H1 (cell line): ENCODE results near the gene CWC27. TPM values are rescaled to one million over a fixed set of nuclear protein-coding genes. Genes with fewer than 3 reads are reported as not detected.

Experiments
- CTCF ChIA-PET: fragments of 300-600 bp; sonication (Branson Sonifier 250); formaldehyde crosslinking; loops from one replicate; lab custom pipeline; 2021; ENCODE audit not compliant: partially characterized antibody; lab: Charles Lee
- POLR2A ChIA-PET: fragments of 300-600 bp; sonication (Branson Sonifier 250); formaldehyde crosslinking; loops from one replicate; lab custom pipeline; 2021; ENCODE audit warnings: inconsistent platforms; ENCODE audit not compliant: partially characterized antibody; lab: Charles Lee
- DNase-seq, 2 experiments: peaks; one replicate each; pipeline versions ENCODE4 v3.0.0 to v3.0.0-alpha.2; 2010 to 2022; ENCODE audit warnings: low spot score in 2 of 2, low read depth in 1 of 2, mixed read lengths in 1 of 2
- FAIRE-seq: peaks from 2 replicates; lab custom pipeline; 2011; peaks lifted over from hg19 to GRCh38; lab: Jason Lieb, UNC
- H2AFZ ChIP-seq: 2 replicates; pipeline ENCODE4 v1.8.1; 2012; ENCODE audit warnings: low read length, inconsistent platforms
- H2AK5ac ChIP-seq: 2 replicates; pipeline ENCODE4 v1.6.1; 2013; ENCODE audit warnings: low read depth, low read length
- H2BK120ac ChIP-seq: replicated peaks from 2 replicates; pipeline ENCODE3; 2013; ENCODE audit warnings: low read depth, low read length, inconsistent platforms
- H2BK12ac ChIP-seq: 2 replicates; pipeline ENCODE4 v1.6.1; 2013; ENCODE audit warnings: low read depth, low read length
- H2BK15ac ChIP-seq: 2 replicates; pipeline ENCODE4 v1.6.1; 2013; ENCODE audit warnings: low read length
- H2BK20ac ChIP-seq: 2 replicates; pipeline ENCODE4 v1.6.1; 2013; ENCODE audit warnings: low read length
- H2BK5ac ChIP-seq: 2 replicates; pipeline ENCODE4 v1.6.1; 2013; ENCODE audit warnings: low read depth, low read length
- H3K14ac ChIP-seq: 2 replicates; pipeline ENCODE4 v1.6.1; 2013; ENCODE audit warnings: inconsistent platforms; ENCODE audit not compliant: insufficient read length
- H3K18ac ChIP-seq: 2 replicates; pipeline ENCODE4 v1.6.1; 2013; ENCODE audit warnings: low read length; ENCODE audit errors: extremely low read depth
- H3K23ac ChIP-seq: 2 replicates; pipeline ENCODE4 v1.6.1; 2013; ENCODE audit warnings: inconsistent platforms; ENCODE audit not compliant: insufficient read length
- H3K23me2 ChIP-seq: 2 replicates; pipeline ENCODE4 v1.6.1; 2013; ENCODE audit warnings: low read depth, low read length
- H3K27ac ChIP-seq: 2 replicates; pipeline ENCODE4 v1.6.1; 2011; ENCODE audit warnings: low read depth, low read length, inconsistent platforms
- H3K27me3 ChIP-seq, 4 experiments: replicated peaks in 1 of 4; 1 replicate in 1 of 4; 2 replicates in 3 of 4; pipeline versions ENCODE4 v1.6.1 to v1.8.1; 2011 to 2013; ENCODE audit warnings: low read length in 3 of 4, mild to moderate bottlenecking in 3 of 4, inconsistent platforms in 2 of 4, mixed read lengths in 2 of 4, moderate library complexity in 1 of 4; ENCODE audit not compliant: control insufficient read depth in 3 of 4, insufficient read depth in 3 of 4; ENCODE audit errors: extremely low read depth in 1 of 4
- H3K36me3 ChIP-seq, 4 experiments: 2 replicates each; pipeline versions ENCODE4 v1.6.1 to v1.8.1; 2011 to 2013; ENCODE audit warnings: mild to moderate bottlenecking in 4 of 4, low read length in 3 of 4, moderate library complexity in 2 of 4, control low read depth in 1 of 4, inconsistent platforms in 1 of 4; ENCODE audit not compliant: insufficient read depth in 4 of 4, control insufficient read depth in 2 of 4
- H3K4ac ChIP-seq: replicated peaks from 2 replicates; pipeline ENCODE3; 2013; ENCODE audit warnings: low read length, low read depth, mixed read lengths, inconsistent platforms; ENCODE audit not compliant: insufficient read length
- H3K4me1 ChIP-seq, 4 experiments: replicated peaks in 1 of 4; 1 replicate in 1 of 4; 2 replicates in 3 of 4; pipeline versions ENCODE4 v1.6.1 to v1.8.1; 2011 to 2013; ENCODE audit warnings: low read length in 3 of 4, inconsistent platforms in 2 of 4, mixed read lengths in 1 of 4; ENCODE audit not compliant: insufficient read depth in 4 of 4, control insufficient read depth in 3 of 4
- H3K4me2 ChIP-seq, 2 experiments: 2 replicates each; pipeline versions ENCODE4 v1.6.1 to v1.8.1; 2011 to 2013; ENCODE audit warnings: low read depth in 2 of 2, low read length in 2 of 2, control low read depth in 1 of 2, inconsistent platforms in 1 of 2, mild to moderate bottlenecking in 1 of 2; ENCODE audit not compliant: insufficient read depth in 1 of 2
- H3K4me3 ChIP-seq, 4 experiments: fragments of 200-600, 300-600 bp in 1 of 4; sonication (generic), shearing (Covaris generic), sonication (Bioruptor Twin) in 1 of 4; 2 replicates each; pipeline versions ENCODE4 v1.5.1 to v1.8.1; 2011 to 2016; ENCODE audit warnings: low read length in 4 of 4, low read depth in 3 of 4, control low read depth in 2 of 4, inconsistent platforms in 2 of 4, mild to moderate bottlenecking in 2 of 4, mixed read lengths in 1 of 4, moderate library complexity in 1 of 4; ENCODE audit not compliant: insufficient read depth in 2 of 4; ENCODE audit errors: extremely low read depth in 1 of 4
- H3K56ac ChIP-seq: replicated peaks from 2 replicates; pipeline ENCODE3; 2013; ENCODE audit warnings: low read depth, mild to moderate bottlenecking, mixed read lengths, low read length, inconsistent platforms; ENCODE audit not compliant: insufficient read length
- H3K79me1 ChIP-seq: 2 replicates; pipeline ENCODE4 v1.6.1; 2013; ENCODE audit warnings: low read depth, low read length, control low read depth
- H3K79me2 ChIP-seq, 2 experiments: 2 replicates each; pipeline versions ENCODE4 v1.6.1 to v1.8.1; 2012 to 2013; ENCODE audit warnings: low read length in 2 of 2, mild to moderate bottlenecking in 2 of 2, inconsistent platforms in 1 of 2; ENCODE audit not compliant: insufficient read depth in 2 of 2, control insufficient read depth in 1 of 2
- H3K9ac ChIP-seq, 4 experiments: replicated peaks in 1 of 4; 1 replicate in 1 of 4; 2 replicates in 3 of 4; pipeline versions ENCODE4 v1.6.1 to v1.8.1; 2011 to 2013; ENCODE audit warnings: low read depth in 3 of 4, low read length in 3 of 4, control low read depth in 2 of 4, mild to moderate bottlenecking in 2 of 4, moderate library complexity in 2 of 4, inconsistent platforms in 1 of 4; ENCODE audit errors: extremely low read depth in 1 of 4
- H3K9me3 ChIP-seq, 2 experiments: 2 replicates each; pipeline versions ENCODE4 v1.6.1 to v1.8.1; 2012 to 2013; ENCODE audit warnings: mild to moderate bottlenecking in 2 of 2, moderate library complexity in 2 of 2, control low read depth in 1 of 2, inconsistent platforms in 1 of 2, low read depth in 1 of 2, low read length in 1 of 2, mixed read lengths in 1 of 2; ENCODE audit not compliant: insufficient read depth in 2 of 2
- H4K20me1 ChIP-seq, 2 experiments: replicated peaks in 1 of 2; 2 replicates each; pipeline versions ENCODE3 to v1.8.1; 2011 to 2013; ENCODE audit warnings: inconsistent platforms in 2 of 2, low read length in 2 of 2, mild to moderate bottlenecking in 1 of 2; ENCODE audit not compliant: insufficient read depth in 2 of 2, control insufficient read depth in 1 of 2
- H4K5ac ChIP-seq: 2 replicates; pipeline ENCODE4 v1.6.1; 2013; ENCODE audit warnings: low read length, low read depth, mixed read lengths, inconsistent platforms; ENCODE audit not compliant: insufficient read length
- H4K8ac ChIP-seq: 2 replicates; pipeline ENCODE4 v1.8.0; 2013; ENCODE audit warnings: mild to moderate bottlenecking, moderate library complexity, low read length, inconsistent platforms; ENCODE audit not compliant: insufficient read depth; ENCODE audit errors: extremely low read depth
- H4K91ac ChIP-seq: replicated peaks from 2 replicates; pipeline ENCODE3; 2013; ENCODE audit warnings: low read length, mixed read lengths, inconsistent platforms; ENCODE audit not compliant: insufficient read length
- BRCA1 ChIP-seq: IDR thresholded peaks from 2 replicates; pipeline ENCODE4 v1.6.1; 2012; ENCODE audit warnings: low read depth, low read length, improper control_type of control experiment
- CBX5 ChIP-seq: fragments of 300-800, 300-1000 bp; sonication (generic); IDR thresholded peaks from 2 replicates; pipeline ENCODE4 v1.7.1; 2016; ENCODE audit warnings: antibody characterized with exemption, low read length, low read depth
- CEBPB ChIP-seq: IDR thresholded peaks from 2 replicates; pipeline ENCODE4 v1.6.1; 2012; ENCODE audit warnings: low read depth, low read length
- KDM1A ChIP-seq: fragments of 200-600, 300-600 bp; sonication (generic); IDR thresholded peaks from 2 replicates; pipeline ENCODE4 v1.7.1; 2016; ENCODE audit warnings: mild to moderate bottlenecking, low read length, borderline replicate concordance
- KDM5A ChIP-seq: fragments of 200-600 bp; IDR thresholded peaks from 2 replicates; pipeline ENCODE4 v1.7.1; 2012; ENCODE audit warnings: mild to moderate bottlenecking, low read length, inconsistent platforms, mixed read lengths
- TEAD4 ChIP-seq: IDR thresholded peaks from 2 replicates; pipeline ENCODE4 v1.6.1; 2012; ENCODE audit warnings: low read depth, low read length, inconsistent platforms, mixed read lengths
- USF2 ChIP-seq: IDR thresholded peaks from 2 replicates; pipeline ENCODE4 v1.6.1; 2011; ENCODE audit warnings: low read length, improper control_type of control experiment
- WGBS, 2 experiments: shearing (Covaris generic) in 1 of 2; methylation state at CpG; one replicate each; pipeline versions ENCODE4 v1.1.6 to v1.1.7; 2013 to 2015; ENCODE audit warnings: low lambda C conversion rate in 2 of 2, mixed read lengths in 2 of 2, inconsistent platforms in 1 of 2, low coverage in 1 of 2, missing lambda C conversion rate in 1 of 2; ENCODE audit not compliant: insufficient replicate concordance in 2 of 2, insufficient coverage in 1 of 2, insufficient read length in 1 of 2; ENCODE audit errors: extremely low coverage in 1 of 2, missing lambda C conversion rate in 1 of 2; 5-methylcytosine and 5-hydroxymethylcytosine counted together
- polyA plus RNA-seq, 7 experiments: library from polyadenylated mRNA; depleted of rRNA in 3 of 7; stranded (reverse) in 5 of 7; unstranded in 2 of 7; fragments of >200 nt in 5 of 7; fragments of 200-250 nt in 2 of 7; gene quantifications; 1 replicate in 5 of 7; 2 replicates in 1 of 7; 4 replicates in 1 of 7; pipeline versions ENCODE4 v1.2.1 to v1.2.3, GENCODE V29; 2011 to 2013; ENCODE audit warnings: missing spikeins in 2 of 7, mixed read lengths in 2 of 7
- total RNA-seq: library from RNA; stranded (reverse); fragmentation: NEBNext Ultra II Directional; extraction: Animal tissue kit (Norgen Biotek cat#: 25700); gene quantifications from 2 replicates; pipeline ENCODE4 v1.2.1, GENCODE V29; 2021

CWC27 gene
- total and polyA plus RNA-seq, 2 of the 8 experiments (the other 6 are each of a cell fraction or from before 2014, with no cell fraction given) = 24.9 to 43.4 TPM

- H3K23me2 ChIP-seq = no peaks in the 10 kb centered on the region
- ChIA-PET CTCF (interaction anchor here (1.0 to 1.6 kb wide), 3 partner anchors 10 to 677 kb away, joined by 3 to 4 read pairs (median 3); partner anchors contain the start of gene ADAMTS6), POLR2A (no interaction called here)
- peaks cover 0 to 16% (median 0%) of the 10 kb centered on the region in 4 experiments; a peak in 4 of 8 replicates for H3K36me3 ChIP-seq
- no peak overlapping the region for H2BK15ac ChIP-seq
- H2AFZ ChIP-seq = no peak overlapping the region
- no peaks in the 10 kb centered on the region for H3K79me2 ChIP-seq
- no peak overlapping the region for H3K56ac ChIP-seq
- H3K4me3 ChIP-seq = no peak overlapping the region
- no peak overlapping the region for H4K8ac ChIP-seq
- no peak overlapping the region for H2BK5ac ChIP-seq
- H3K79me1 ChIP-seq = no peaks in the 10 kb centered on the region
- H2BK20ac ChIP-seq = no peak overlapping the region
- H2BK120ac ChIP-seq = no peak overlapping the region
- H3K4me2 ChIP-seq = no peak overlapping the region
- H3K23ac ChIP-seq = no peak overlapping the region
- H4K5ac ChIP-seq = no peak overlapping the region
- DNase-seq = no peak
- H3K9ac ChIP-seq = no peak overlapping the region
- WGBS, 2 experiments = 94% methylated on average over 2 of the region's 2 CpGs; no CpG with 5 or more reads in 1 of the 2 experiments
- H3K27me3 ChIP-seq = no peaks in the 10 kb centered on the region
- no peaks in the 10 kb centered on the region for H3K9me3 ChIP-seq
- H4K20me1 ChIP-seq = no peaks in the 10 kb centered on the region
- H3K14ac ChIP-seq = no peak overlapping the region
- no peak overlapping the region for H3K18ac ChIP-seq
- H3K4ac ChIP-seq = no peak overlapping the region
- no peak overlapping the region for H3K27ac ChIP-seq
- no peak for FAIRE-seq
- H4K91ac ChIP-seq = no peak overlapping the region
- H2BK12ac ChIP-seq = no peak overlapping the region
- H3K4me1 ChIP-seq = no peaks in the 10 kb centered on the region
- H2AK5ac ChIP-seq = no peak overlapping the region
- no peak for TF ChIP-seq CBX5
- TF ChIP-seq KDM1A = no peak
- TF ChIP-seq BRCA1 = no peak
- no peak for TF ChIP-seq USF2
- no peak for TF ChIP-seq KDM5A
- no peak for TF ChIP-seq TEAD4
- no peak for TF ChIP-seq CEBPB
These were observed 37.8 kb downstream of the CWC27 start for GRCh38 chr5:64806537-64806936.
